Coronary artery (tissue), 2 donors: ENCODE results near the gene FALEC.
A peak's percentile ranks its signal among the peaks of the same experiment; 100 is the strongest.

Experiments
- DNase-seq: peaks from one replicate; pipeline ENCODE4 v3.0.0-alpha.2; 2017; ENCODE audit warnings: low spot score
- H3K27ac ChIP-seq, 2 donors: fragments of 200-600 bp; sonication (generic); one replicate each; pipeline ENCODE4 v1.5.1; 2016 to 2019
- H3K4me3 ChIP-seq: fragments of 200-600 bp; sonication (generic); 2 replicates; pipeline ENCODE4 v1.5.1; 2016; ENCODE audit warnings: mild to moderate bottlenecking, moderate library complexity
- TF ChIP-seq, protein P1 (sequence below): fragments of 200-600 bp; sonication (generic); IDR thresholded peaks from one replicate; pipeline ENCODE4 v1.5.1; 2019; ENCODE audit warnings: antibody characterized with exemption

The FALEC gene

GRCh38 chr1:150521196-150521968 is 5.8 kb downstream of the FALEC start:
- no peak for DNase-seq
- TF ChIP-seq, protein P1, sequence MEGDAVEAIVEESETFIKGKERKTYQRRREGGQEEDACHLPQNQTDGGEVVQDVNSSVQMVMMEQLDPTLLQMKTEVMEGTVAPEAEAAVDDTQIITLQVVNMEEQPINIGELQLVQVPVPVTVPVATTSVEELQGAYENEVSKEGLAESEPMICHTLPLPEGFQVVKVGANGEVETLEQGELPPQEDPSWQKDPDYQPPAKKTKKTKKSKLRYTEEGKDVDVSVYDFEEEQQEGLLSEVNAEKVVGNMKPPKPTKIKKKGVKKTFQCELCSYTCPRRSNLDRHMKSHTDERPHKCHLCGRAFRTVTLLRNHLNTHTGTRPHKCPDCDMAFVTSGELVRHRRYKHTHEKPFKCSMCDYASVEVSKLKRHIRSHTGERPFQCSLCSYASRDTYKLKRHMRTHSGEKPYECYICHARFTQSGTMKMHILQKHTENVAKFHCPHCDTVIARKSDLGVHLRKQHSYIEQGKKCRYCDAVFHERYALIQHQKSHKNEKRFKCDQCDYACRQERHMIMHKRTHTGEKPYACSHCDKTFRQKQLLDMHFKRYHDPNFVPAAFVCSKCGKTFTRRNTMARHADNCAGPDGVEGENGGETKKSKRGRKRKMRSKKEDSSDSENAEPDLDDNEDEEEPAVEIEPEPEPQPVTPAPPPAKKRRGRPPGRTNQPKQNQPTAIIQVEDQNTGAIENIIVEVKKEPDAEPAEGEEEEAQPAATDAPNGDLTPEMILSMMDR, result no peak
- H3K4me3 ChIP-seq, result no peak overlapping the region
- H3K27ac ChIP-seq, result no peak overlapping the region

GRCh38 chr1:150525348-150525747 is 9.8 kb downstream of the FALEC start:
- no peak for DNase-seq
- TF ChIP-seq, protein P1, result no peak
- no peak overlapping the region for H3K27ac ChIP-seq
- no peak overlapping the region for H3K4me3 ChIP-seq

- DNase-seq, result no peak
- no peak overlapping the region for H3K27ac ChIP-seq
- no peak overlapping the region for H3K4me3 ChIP-seq
- TF ChIP-seq, protein P1, result no peak
These were observed 12.6 kb downstream of the FALEC start for GRCh38 chr1:150528196-150528595.

GRCh38 chr1:150529017-150529416 is 13.5 kb downstream of the FALEC start:
- TF ChIP-seq, protein P1, result no peak
- Histone ChIP-seq H3K4me3 (no peak overlapping the region), H3K27ac (no peak overlapping the region)
- no peak for DNase-seq

DNA sequence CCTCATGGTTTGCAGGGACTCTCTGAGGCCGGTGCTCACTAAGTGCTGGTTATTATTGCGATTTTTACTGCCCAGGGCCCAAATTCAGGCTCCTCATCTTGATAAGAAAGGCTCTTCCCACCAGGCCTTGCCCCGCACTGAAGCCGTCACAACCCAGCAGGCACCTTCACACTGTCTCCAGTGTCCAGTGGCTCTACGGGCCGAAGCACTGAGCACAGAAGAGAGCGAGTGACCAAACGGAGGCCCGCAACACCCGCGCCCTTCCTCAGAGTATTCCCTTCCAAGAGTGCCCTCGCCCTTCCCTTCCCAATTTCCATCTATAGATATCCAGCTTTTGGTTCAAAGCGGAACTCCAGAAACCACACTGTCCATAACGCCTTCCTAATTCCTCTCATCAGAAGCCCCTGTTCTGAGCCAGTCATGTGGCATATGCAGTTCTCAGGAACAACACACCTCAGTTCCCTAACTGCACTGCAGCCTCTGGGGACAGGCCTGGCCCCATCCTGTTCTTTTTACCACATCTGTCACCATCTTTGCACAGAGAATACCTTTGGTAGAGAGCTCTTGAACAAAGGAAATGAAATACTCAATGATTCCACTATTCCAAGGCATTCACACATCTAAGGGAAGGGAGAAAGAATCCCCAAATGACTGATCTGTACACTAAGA is 15.1 kb downstream of the FALEC start:
- TF ChIP-seq, protein P1, result no peak
- Histone ChIP-seq H3K27ac (no peak overlapping the region), H3K4me3 (no peak overlapping the region)
- no peak for DNase-seq

GRCh38 chr1:150532860-150533259 is 17.3 kb downstream of the FALEC start:
- H3K27ac ChIP-seq, result peak overlapping the region; percentile 63 to 84
- H3K4me3 ChIP-seq, result no peak overlapping the region
- TF ChIP-seq, protein P1, result peak; percentile 11
- DNase-seq, result no peak

DNA sequence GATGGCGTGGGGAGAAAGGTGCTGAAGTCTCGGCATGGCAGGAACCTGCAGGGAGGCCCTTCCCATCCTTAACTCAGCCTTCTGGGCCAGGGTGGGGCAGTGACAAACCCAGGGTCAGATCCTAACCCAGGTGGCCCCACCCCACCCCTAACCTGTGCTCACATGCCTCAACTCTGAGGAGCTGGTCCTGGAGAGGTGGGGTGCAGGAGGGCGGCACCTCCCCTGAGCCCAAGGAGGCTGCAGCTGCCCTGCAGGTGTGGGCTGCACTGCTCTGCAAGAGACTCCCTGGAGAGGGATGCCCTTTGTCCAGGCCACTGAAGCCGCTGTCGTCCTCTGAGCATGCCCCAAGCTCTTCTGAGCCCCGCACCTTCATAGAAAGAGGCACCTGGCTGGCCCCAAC is 18.4 kb downstream of the FALEC start:
- Histone ChIP-seq H3K27ac (peak overlapping the region; percentile 68 to 72), H3K4me3 (no peak overlapping the region)
- DNase-seq, result no peak
- TF ChIP-seq, protein P1, result no peak
